ENCODE data around the gene PMPCB.

- TF ChIP-seq CTCF (conservative IDR thresholded peaks at IDR 0.05; ENCODE audit: low read length) (no peak), EZH2phosphoT487 (IDR thresholded peaks at IDR 0.05; ENCODE audit: borderline replicate concordance) (no peak)
Measured at GRCh38 chr7:103343758-103344452, 46.7 kb downstream of the PMPCB start.
